ENCODE results near the gene TTC29. TPM values are rescaled to one million over a fixed set of nuclear protein-coding genes. Genes with fewer than 3 reads are reported as not detected.

TTC29 gene
- total and polyA plus RNA-seq, 2 donors (not counting 1 experiment from before 2014, with no cell fraction given), result 0.03 TPM; not detected in 1

DNA sequence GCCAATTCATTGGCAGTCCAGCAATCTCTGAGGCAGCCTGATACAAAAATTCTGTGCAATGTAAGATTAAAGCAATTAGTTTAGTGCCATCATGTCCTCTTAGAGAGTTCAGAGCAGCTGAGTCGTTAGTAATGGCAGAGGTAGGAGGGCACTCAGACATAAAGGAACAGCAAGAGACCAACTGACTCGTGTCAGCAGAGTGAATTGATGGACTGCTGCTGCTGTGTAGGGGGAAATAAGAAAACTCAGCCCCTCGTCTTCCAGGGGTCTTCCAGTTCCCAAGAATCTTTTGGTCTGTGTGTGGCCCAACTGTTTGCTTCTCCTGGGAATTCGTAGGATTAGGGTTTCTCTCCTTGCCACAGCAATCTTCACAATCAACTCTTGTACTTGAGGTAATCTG lies 100.9 kb downstream of the TTC29 start:
- DNase-seq (ENCODE audit: low read depth in 2 of 2), result no peak
- Histone ChIP-seq H3K4me2 (ENCODE audit: extremely low read depth, insufficient read depth, low read length) (no peak overlapping the region), H3K9ac (ENCODE audit: insufficient read depth, low read length) (no peak overlapping the region), H3K36me3 (ENCODE audit: control insufficient read depth, insufficient read depth, low read length) (no peaks in the 10 kb centered on the region), H4K20me1 (ENCODE audit: control insufficient read depth, extremely low read depth, insufficient read depth, low read length) (no peaks in the 10 kb centered on the region), H3K4me3 (replicated peaks in 1 of 4; ENCODE audit: control extremely low read depth in 1 of 4, insufficient read depth in 1 of 4, low read depth in 3 of 4, low read length in 4 of 4) (no peak overlapping the region), H3K27me3 (ENCODE audit: control insufficient read depth, insufficient read depth, low read length) (no peaks in the 10 kb centered on the region), H3K9me3 (ENCODE audit: control insufficient read depth, insufficient read depth, low read depth, low read length) (no peaks in the 10 kb centered on the region), H3K4me1 (ENCODE audit: control insufficient read depth, extremely low read depth, insufficient read depth, low read length) (no peaks in the 10 kb centered on the region), H3K79me2 (ENCODE audit: control insufficient read depth, insufficient read depth, low read length) (no peaks in the 10 kb centered on the region), H2AFZ (ENCODE audit: low read length) (no peak overlapping the region), H3K27ac (ENCODE audit: insufficient read depth, low read length) (no peak overlapping the region)
- TF ChIP-seq, protein P1, sequence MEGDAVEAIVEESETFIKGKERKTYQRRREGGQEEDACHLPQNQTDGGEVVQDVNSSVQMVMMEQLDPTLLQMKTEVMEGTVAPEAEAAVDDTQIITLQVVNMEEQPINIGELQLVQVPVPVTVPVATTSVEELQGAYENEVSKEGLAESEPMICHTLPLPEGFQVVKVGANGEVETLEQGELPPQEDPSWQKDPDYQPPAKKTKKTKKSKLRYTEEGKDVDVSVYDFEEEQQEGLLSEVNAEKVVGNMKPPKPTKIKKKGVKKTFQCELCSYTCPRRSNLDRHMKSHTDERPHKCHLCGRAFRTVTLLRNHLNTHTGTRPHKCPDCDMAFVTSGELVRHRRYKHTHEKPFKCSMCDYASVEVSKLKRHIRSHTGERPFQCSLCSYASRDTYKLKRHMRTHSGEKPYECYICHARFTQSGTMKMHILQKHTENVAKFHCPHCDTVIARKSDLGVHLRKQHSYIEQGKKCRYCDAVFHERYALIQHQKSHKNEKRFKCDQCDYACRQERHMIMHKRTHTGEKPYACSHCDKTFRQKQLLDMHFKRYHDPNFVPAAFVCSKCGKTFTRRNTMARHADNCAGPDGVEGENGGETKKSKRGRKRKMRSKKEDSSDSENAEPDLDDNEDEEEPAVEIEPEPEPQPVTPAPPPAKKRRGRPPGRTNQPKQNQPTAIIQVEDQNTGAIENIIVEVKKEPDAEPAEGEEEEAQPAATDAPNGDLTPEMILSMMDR (conservative IDR thresholded peaks at IDR 0.05 in 1 of 2, IDR thresholded peaks at IDR 0.05 in 1 of 2; ENCODE audit: low read depth in 1 of 2, low read length in 2 of 2), result no peak
- no peak for TF ChIP-seq EZH2 (IDR thresholded peaks at IDR 0.05; ENCODE audit: low read length, missing control alignments)

DNA sequence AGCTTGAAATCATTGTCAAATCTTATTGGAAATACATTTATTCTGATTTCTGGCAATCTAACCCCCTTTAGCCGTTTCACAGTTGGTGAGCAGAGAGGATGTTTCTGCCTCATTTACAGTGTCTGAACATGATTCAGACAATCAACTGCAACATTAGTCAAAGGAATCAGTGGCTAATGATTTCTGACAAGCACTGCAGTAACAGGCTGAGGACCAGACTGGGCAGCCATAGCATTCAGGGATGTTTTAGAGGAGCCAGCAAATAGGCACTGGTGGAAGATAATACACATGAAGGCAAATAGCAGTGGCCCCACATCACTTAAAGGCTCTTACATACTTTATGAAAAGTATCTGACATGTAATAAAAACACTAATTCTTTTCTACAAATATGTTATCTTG lies 102.8 kb downstream of the TTC29 start:
- Histone ChIP-seq H3K79me2 (ENCODE audit: control insufficient read depth, insufficient read depth, low read length) (no peaks in the 10 kb centered on the region), H3K9me3 (ENCODE audit: control insufficient read depth, insufficient read depth, low read depth, low read length) (no peaks in the 10 kb centered on the region), H3K9ac (ENCODE audit: insufficient read depth, low read length) (no peak overlapping the region), H3K27ac (ENCODE audit: insufficient read depth, low read length) (no peak overlapping the region), H2AFZ (ENCODE audit: low read length) (no peak overlapping the region), H3K4me3 (replicated peaks in 1 of 4; ENCODE audit: control extremely low read depth in 1 of 4, insufficient read depth in 1 of 4, low read depth in 3 of 4, low read length in 4 of 4) (no peak overlapping the region), H3K36me3 (ENCODE audit: control insufficient read depth, insufficient read depth, low read length) (no peaks in the 10 kb centered on the region), H3K4me1 (ENCODE audit: control insufficient read depth, extremely low read depth, insufficient read depth, low read length) (no peaks in the 10 kb centered on the region), H3K4me2 (ENCODE audit: extremely low read depth, insufficient read depth, low read length) (no peak overlapping the region), H4K20me1 (ENCODE audit: control insufficient read depth, extremely low read depth, insufficient read depth, low read length) (no peaks in the 10 kb centered on the region), H3K27me3 (ENCODE audit: control insufficient read depth, insufficient read depth, low read length) (no peaks in the 10 kb centered on the region)
- DNase-seq (ENCODE audit: low read depth in 2 of 2), result no peak
- TF ChIP-seq EZH2 (IDR thresholded peaks at IDR 0.05; ENCODE audit: low read length, missing control alignments), result no peak
- TF ChIP-seq, protein P1 (conservative IDR thresholded peaks at IDR 0.05 in 1 of 2, IDR thresholded peaks at IDR 0.05 in 1 of 2; ENCODE audit: low read depth in 1 of 2, low read length in 2 of 2), result no peak

DNA sequence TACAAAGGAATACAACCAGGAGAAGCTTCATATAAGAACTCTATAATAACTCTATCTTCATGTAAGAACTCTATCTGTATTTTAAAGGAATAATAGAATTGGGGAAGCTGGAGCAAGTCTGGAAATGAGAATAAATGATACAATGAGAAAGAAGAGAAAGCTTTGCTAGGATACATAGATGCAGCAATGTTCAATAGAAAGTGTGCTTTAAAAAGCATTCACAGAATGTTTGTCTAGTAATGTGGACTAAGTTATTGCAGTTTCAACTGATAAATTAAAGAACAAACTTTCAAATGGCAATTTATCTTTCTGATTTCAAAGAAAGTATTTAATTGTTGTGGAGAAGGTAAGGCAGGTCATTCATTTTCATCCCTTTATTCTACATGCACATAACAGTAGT lies 104.9 kb downstream of the TTC29 start:
- no peaks in the 10 kb centered on the region for H3K27me3 ChIP-seq (ENCODE audit: control insufficient read depth, insufficient read depth, low read length)
- no peaks in the 10 kb centered on the region for H4K20me1 ChIP-seq (ENCODE audit: control insufficient read depth, extremely low read depth, insufficient read depth, low read length)
- no peaks in the 10 kb centered on the region for H3K79me2 ChIP-seq (ENCODE audit: control insufficient read depth, insufficient read depth, low read length)
- TF ChIP-seq, protein P1 (conservative IDR thresholded peaks at IDR 0.05 in 1 of 2, IDR thresholded peaks at IDR 0.05 in 1 of 2; ENCODE audit: low read depth in 1 of 2, low read length in 2 of 2), result no peak
- no peak for TF ChIP-seq EZH2 (IDR thresholded peaks at IDR 0.05; ENCODE audit: low read length, missing control alignments)
- H3K4me2 ChIP-seq (ENCODE audit: extremely low read depth, insufficient read depth, low read length), result no peak overlapping the region
- no peak overlapping the region for H3K27ac ChIP-seq (ENCODE audit: insufficient read depth, low read length)
- no peaks in the 10 kb centered on the region for H3K4me1 ChIP-seq (ENCODE audit: control insufficient read depth, extremely low read depth, insufficient read depth, low read length)
- no peaks in the 10 kb centered on the region for H3K36me3 ChIP-seq (ENCODE audit: control insufficient read depth, insufficient read depth, low read length)
- no peak for DNase-seq (ENCODE audit: low read depth in 2 of 2)
- no peak overlapping the region for H3K9ac ChIP-seq (ENCODE audit: insufficient read depth, low read length)
- H3K4me3 ChIP-seq (replicated peaks in 1 of 4; ENCODE audit: control extremely low read depth in 1 of 4, insufficient read depth in 1 of 4, low read depth in 3 of 4, low read length in 4 of 4), result no peak overlapping the region
- H2AFZ ChIP-seq (ENCODE audit: low read length), result no peak overlapping the region
- H3K9me3 ChIP-seq (ENCODE audit: control insufficient read depth, insufficient read depth, low read depth, low read length), result no peaks in the 10 kb centered on the region

All from fibroblast of lung (primary cell).